ENCODE data around the gene DRC1.
"Not testable (repeated sequence)": the region's sequence is repeated elsewhere in the genome, so short reads cannot be mapped to it uniquely, and the experiment has no call there.

DRC1 gene

GRCh38 chr2:26401739-26402541, at the start of gene DRC1:
Gene DRC1 (plus strand): TSS chr2:26401920. CDS start chr2:26401990, 70 bp downstream.
- peak; percentile 48 for DNase-seq (ENCODE audit: low read depth, low spot score)

GRCh38 chr2:26352892-26353291, 48.8 kb upstream of the DRC1 start:
- DNase-seq (ENCODE audit: low read depth, low spot score): no peak

GRCh38 chr2:26354469-26354868, 47.3 kb upstream of the DRC1 start:
- not testable (repeated sequence) for DNase-seq (ENCODE audit: low read depth, low spot score)

GRCh38 chr2:26355038-26355995, 46.4 kb upstream of the DRC1 start:
- DNase-seq (ENCODE audit: low read depth, low spot score): peak; percentile 47

GRCh38 chr2:26356111-26356510, 45.6 kb upstream of the DRC1 start:
- DNase-seq (ENCODE audit: low read depth, low spot score): no peak

GRCh38 chr2:26356771-26357170, 44.9 kb upstream of the DRC1 start:
- DNase-seq (ENCODE audit: low read depth, low spot score): no peak

- no peak for DNase-seq (ENCODE audit: low read depth, low spot score)
Measured at GRCh38 chr2:26359886-26360473, 41.7 kb upstream of the DRC1 start.

- no peak for DNase-seq (ENCODE audit: low read depth, low spot score)
Measured at GRCh38 chr2:26363323-26363722, 38.4 kb upstream of the DRC1 start.

- DNase-seq (ENCODE audit: low read depth, low spot score): no peak
Measured at GRCh38 chr2:26363958-26364357, 37.8 kb upstream of the DRC1 start.

GRCh38 chr2:26364669-26365068, 37.1 kb upstream of the DRC1 start:
- no peak for DNase-seq (ENCODE audit: low read depth, low spot score)

GRCh38 chr2:26366957-26367356, 34.8 kb upstream of the DRC1 start:
- no peak for DNase-seq (ENCODE audit: low read depth, low spot score)

- DNase-seq (ENCODE audit: low read depth, low spot score): not testable (repeated sequence)
Measured at GRCh38 chr2:26369664-26370063, 32.1 kb upstream of the DRC1 start.

- not testable (repeated sequence) for DNase-seq (ENCODE audit: low read depth, low spot score)
Measured at GRCh38 chr2:26370909-26371308, 30.8 kb upstream of the DRC1 start.

GRCh38 chr2:26376799-26377198, 24.9 kb upstream of the DRC1 start:
- no peak for DNase-seq (ENCODE audit: low read depth, low spot score)

GRCh38 chr2:26380281-26380680, 21.4 kb upstream of the DRC1 start:
- DNase-seq (ENCODE audit: low read depth, low spot score): no peak

GRCh38 chr2:26382564-26382963, 19.2 kb upstream of the DRC1 start:
- DNase-seq (ENCODE audit: low read depth, low spot score): no peak

GRCh38 chr2:26384183-26384582, 17.5 kb upstream of the DRC1 start:
- DNase-seq (ENCODE audit: low read depth, low spot score): no peak

- no peak for DNase-seq (ENCODE audit: low read depth, low spot score)
Measured at GRCh38 chr2:26384597-26384996, 17.1 kb upstream of the DRC1 start.

- DNase-seq (ENCODE audit: low read depth, low spot score): no peak
Measured at GRCh38 chr2:26387189-26387588, 14.5 kb upstream of the DRC1 start.

GRCh38 chr2:26394694-26395093, 7.0 kb upstream of the DRC1 start:
- DNase-seq (ENCODE audit: low read depth, low spot score): no peak

- no peak for DNase-seq (ENCODE audit: low read depth, low spot score)
Measured at GRCh38 chr2:26395394-26395793, 6.3 kb upstream of the DRC1 start.

- no peak for DNase-seq (ENCODE audit: low read depth, low spot score)
Measured at GRCh38 chr2:26396734-26397298, 4.9 kb upstream of the DRC1 start.

Measured in iPS DF 19.7 (cell line).